Lung (tissue), 12 donors: ENCODE measurements around the gene FGGY. TPM values are rescaled to one million over a fixed set of nuclear protein-coding genes. Genes with fewer than 3 reads are reported as not detected.
A peak's percentile ranks its signal among the peaks of the same experiment; 100 is the strongest.

Source experiments
- ATAC-seq: fragments of 200-7000 bp; cut with Tn5 transposase; one replicate; pipeline ENCODE4 v1.9.1; 2020; ENCODE audit warnings: moderate number of reproducible peaks; ENCODE audit not compliant: insufficient read depth, low FRiP score
- DNase-seq, 3 donors: peaks; one replicate each; pipeline ENCODE4 v3.0.0-alpha.2; 2013 to 2017
- H3K27ac ChIP-seq, 2 donors: one replicate each; pipeline ENCODE4 v1.5.1; 2013; ENCODE audit warnings: mild to moderate bottlenecking in 2 of 2, moderate library complexity in 2 of 2, control low read depth in 1 of 2, inconsistent platforms in 1 of 2, low read depth in 1 of 2, low read length in 1 of 2
- H3K27me3 ChIP-seq, 3 donors: one replicate each; pipeline ENCODE4 v1.5.1; 2013; ENCODE audit warnings: low read length in 2 of 3; ENCODE audit not compliant: control insufficient read depth in 3 of 3, insufficient read depth in 3 of 3
- H3K36me3 ChIP-seq, 4 donors: one replicate each; pipeline ENCODE4 v1.5.1; 2013; ENCODE audit warnings: low read length in 4 of 4, mild to moderate bottlenecking in 1 of 4, moderate library complexity in 1 of 4; ENCODE audit not compliant: control insufficient read depth in 4 of 4, insufficient read depth in 4 of 4
- H3K4me1 ChIP-seq, 5 donors: one replicate each; pipeline ENCODE4 v1.5.1; 2013; ENCODE audit warnings: low read length in 5 of 5, mild to moderate bottlenecking in 2 of 5, moderate library complexity in 1 of 5; ENCODE audit not compliant: control insufficient read depth in 5 of 5, insufficient read depth in 5 of 5
- H3K4me3 ChIP-seq: one replicate; pipeline ENCODE4 v1.5.1; 2013; ENCODE audit warnings: mild to moderate bottlenecking, control low read depth, moderate library complexity
- H3K9ac ChIP-seq, 2 donors: one replicate each; pipeline ENCODE4 v1.5.1; 2013; ENCODE audit warnings: low read length in 2 of 2, control low read depth in 1 of 2; ENCODE audit not compliant: insufficient read depth in 1 of 2
- H3K9me3 ChIP-seq, 4 donors: one replicate each; pipeline ENCODE4 v1.5.1; 2013; ENCODE audit warnings: low read length in 3 of 4, mild to moderate bottlenecking in 1 of 4, moderate library complexity in 1 of 4; ENCODE audit not compliant: control insufficient read depth in 4 of 4, insufficient read depth in 3 of 4
- WGBS, 2 donors: extraction: QIAGEN DNeasy Blood & Tissue Kit; methylation state at CpG; one replicate each; pipeline ENCODE4 v1.1.7; 2013; 5-methylcytosine and 5-hydroxymethylcytosine counted together
- polyA plus RNA-seq, 2 donors: library from polyadenylated mRNA; stranded (reverse); fragments of 200-250 nt; gene quantifications; one replicate each; pipeline ENCODE4 v1.2.1, GENCODE V29; 2013
- total RNA-seq, 2 donors: library from RNA; depleted of rRNA in 1 of 2; stranded (reverse); fragments of >200 nt in 1 of 2; gene quantifications; one replicate each; pipeline ENCODE4 v1.2.1, GENCODE V29; 2014 to 2021
- TF ChIP-seq, protein P1 (sequence below): IDR thresholded peaks from 2 replicates; pipeline ENCODE4 v1.5.1; 2012; ENCODE audit warnings: mild to moderate bottlenecking; ENCODE audit errors: control extremely low read depth, extremely low read depth
- donor health status: control.
- donor health status: control.
- donor health status: Bipolar disorder and iron deficiency.
- donor health status: healthy.
- donor health status: DM: yes; HTN: yes; CAD: no.

Gene FGGY
- total and polyA plus RNA-seq, 4 donors, result 16.1 to 42.3 (median 18.3) TPM

DNA sequence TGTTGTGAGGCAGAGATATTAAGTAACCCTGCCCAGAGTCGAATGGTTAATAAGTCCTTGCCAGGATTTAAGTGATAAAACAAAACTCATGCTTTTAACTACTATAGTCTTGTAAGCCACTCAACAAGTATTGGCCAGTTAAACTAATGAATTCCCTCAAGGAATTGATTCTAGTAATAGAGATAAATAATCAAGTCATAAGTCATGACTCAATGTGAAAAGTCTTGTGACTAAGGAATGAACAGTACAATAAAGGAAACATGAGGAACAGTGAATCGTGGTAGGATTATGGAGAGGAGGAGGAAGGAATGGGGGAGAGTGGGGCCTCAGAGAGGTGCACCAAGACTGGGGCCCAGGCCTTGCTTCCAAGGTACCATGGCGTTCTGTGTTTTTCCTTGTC lies 104.7 kb downstream of the FGGY start:
- no peak overlapping the region for H3K4me3 ChIP-seq
- WGBS, 2 donors, result 96% methylated on average over 3 of the region's 3 CpGs

DNA sequence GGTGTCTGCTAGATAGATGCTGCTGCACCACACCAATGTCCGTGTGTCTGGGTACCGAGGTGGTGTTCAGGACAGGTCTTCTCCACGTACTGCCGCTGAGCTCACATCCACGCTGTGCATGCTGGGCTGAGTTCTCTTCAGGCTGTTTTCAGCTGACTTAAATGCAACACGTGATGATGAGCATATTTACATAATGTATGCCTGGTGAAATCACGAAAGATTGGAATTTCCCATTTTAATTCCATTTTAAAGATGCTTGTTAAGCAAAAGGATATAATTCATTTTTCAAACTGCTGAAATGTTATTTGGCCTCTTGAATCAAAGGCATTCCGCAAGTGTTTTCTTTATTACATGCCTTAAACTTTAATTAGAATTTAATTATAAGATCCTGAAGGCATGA lies 107.9 kb downstream of the FGGY start:
- no peaks in the 10 kb centered on the region for H3K27me3 ChIP-seq
- ATAC-seq, result no peak
- DNase-seq, result peak in 2 of 3 donors; percentile 34 to 41
- H3K27ac ChIP-seq, result no peak overlapping the region
- no peaks in the 10 kb centered on the region for H3K36me3 ChIP-seq
- TF ChIP-seq, protein P1, sequence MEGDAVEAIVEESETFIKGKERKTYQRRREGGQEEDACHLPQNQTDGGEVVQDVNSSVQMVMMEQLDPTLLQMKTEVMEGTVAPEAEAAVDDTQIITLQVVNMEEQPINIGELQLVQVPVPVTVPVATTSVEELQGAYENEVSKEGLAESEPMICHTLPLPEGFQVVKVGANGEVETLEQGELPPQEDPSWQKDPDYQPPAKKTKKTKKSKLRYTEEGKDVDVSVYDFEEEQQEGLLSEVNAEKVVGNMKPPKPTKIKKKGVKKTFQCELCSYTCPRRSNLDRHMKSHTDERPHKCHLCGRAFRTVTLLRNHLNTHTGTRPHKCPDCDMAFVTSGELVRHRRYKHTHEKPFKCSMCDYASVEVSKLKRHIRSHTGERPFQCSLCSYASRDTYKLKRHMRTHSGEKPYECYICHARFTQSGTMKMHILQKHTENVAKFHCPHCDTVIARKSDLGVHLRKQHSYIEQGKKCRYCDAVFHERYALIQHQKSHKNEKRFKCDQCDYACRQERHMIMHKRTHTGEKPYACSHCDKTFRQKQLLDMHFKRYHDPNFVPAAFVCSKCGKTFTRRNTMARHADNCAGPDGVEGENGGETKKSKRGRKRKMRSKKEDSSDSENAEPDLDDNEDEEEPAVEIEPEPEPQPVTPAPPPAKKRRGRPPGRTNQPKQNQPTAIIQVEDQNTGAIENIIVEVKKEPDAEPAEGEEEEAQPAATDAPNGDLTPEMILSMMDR, result no peak
- WGBS, 2 donors, result 87 to 89% methylated on average over 8 of the region's 8 CpGs
- peaks cover 0 to 28% (median 5%) of the 10 kb centered on the region in 5 donors for H3K4me1 ChIP-seq
- no peak overlapping the region for H3K4me3 ChIP-seq
- peak overlapping the region in 1 of 2 donors; percentile 29 for H3K9ac ChIP-seq
- peaks cover 0 to 4% (median 0%) of the 10 kb centered on the region in 4 donors for H3K9me3 ChIP-seq

More for the DNA sequence above, 104.7 kb downstream of the FGGY start:
- peaks cover 0 to 7% (median 0%) of the 10 kb centered on the region in 5 donors for H3K4me1 ChIP-seq
- DNase-seq (no peak), ATAC-seq (no peak)
- no peaks in the 10 kb centered on the region for H3K27me3 ChIP-seq
- no peak overlapping the region for H3K9ac ChIP-seq
- H3K9me3 ChIP-seq, result peaks cover 0 to 4% (median 0%) of the 10 kb centered on the region in 4 donors
- TF ChIP-seq, protein P1, result no peak
- H3K36me3 ChIP-seq, result no peaks in the 10 kb centered on the region
- no peak overlapping the region for H3K27ac ChIP-seq

DNA sequence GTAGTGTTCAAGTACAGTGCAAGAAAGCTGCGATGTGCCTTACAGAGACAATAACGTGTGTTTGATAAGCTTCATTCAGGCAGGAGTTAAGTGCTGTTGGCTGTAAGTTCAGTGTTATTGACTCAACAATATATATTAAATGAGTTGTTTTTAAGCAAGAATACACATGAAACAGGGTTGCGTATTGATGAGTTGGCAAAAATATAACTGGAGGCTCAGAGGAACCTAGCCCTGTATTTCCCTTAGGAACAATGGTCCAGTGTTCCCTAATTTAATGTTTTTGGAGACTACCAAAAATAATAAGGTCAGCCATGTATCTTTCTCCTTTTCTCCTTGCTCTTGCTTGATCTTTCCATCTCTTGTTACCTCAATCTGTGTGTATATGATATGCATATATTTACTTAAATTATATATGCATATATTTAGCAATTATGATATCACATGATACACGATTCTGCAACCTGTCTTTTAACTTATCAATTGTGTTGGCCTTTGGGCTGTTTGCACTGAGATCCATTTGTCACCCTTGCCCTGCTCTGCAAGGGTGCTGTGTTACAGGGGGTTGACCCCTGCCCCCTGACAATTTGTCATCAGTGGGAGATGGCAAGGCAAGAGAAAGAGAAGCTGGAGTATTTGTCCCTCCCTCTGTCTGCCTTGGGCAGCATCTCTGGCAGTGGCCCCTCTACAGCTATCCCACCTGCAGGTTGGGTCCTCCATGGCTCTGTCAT lies 109.7 kb downstream of the FGGY start:
- Histone ChIP-seq H3K4me3 (no peak overlapping the region), H3K27me3 (no peaks in the 10 kb centered on the region), H3K9me3 (peaks cover 0 to 4% (median 0%) of the 10 kb centered on the region in 4 donors), H3K9ac (no peak overlapping the region), H3K27ac (no peak overlapping the region), H3K4me1 (peaks cover 0 to 30% (median 5%) of the 10 kb centered on the region in 5 donors), H3K36me3 (no peaks in the 10 kb centered on the region)
- ATAC-seq, result no peak
- DNase-seq, result no peak
- WGBS, 2 donors, result 95 to 98% methylated on average over 4 of the region's 4 CpGs
- TF ChIP-seq, protein P1, result no peak
